ENCODE data around the gene NOL4L.

- no peak for TF ChIP-seq POLR2A (IDR thresholded peaks at IDR 0.05; ENCODE audit: extremely low read depth, insufficient read length)
- TF ChIP-seq MAX (IDR thresholded peaks at IDR 0.05; ENCODE audit: low read depth, low read length), result no peak
Measured at GRCh38 chr20:32477594-32478512, 107.3 kb downstream of the NOL4L start.

Measured in NB4 (cell line).